Osteocyte (in vitro differentiated cells): ENCODE results near the gene MED13L. TPM values are rescaled to one million over a fixed set of nuclear protein-coding genes. Genes with fewer than 3 reads are reported as not detected.

ENCODE experiments used
- DNase-seq: peaks from one replicate; pipeline ENCODE4 v3.0.0; 2021; ENCODE audit warnings: mixed read lengths; ENCODE audit not compliant: unreplicated experiment; ENCODE audit errors: extremely low spot score
- H3K27ac Mint-ChIP-seq: one replicate; pipeline ENCODE4 v1.8.0; 2021; ENCODE audit warnings: mild to moderate bottlenecking, mixed read lengths; ENCODE audit not compliant: unreplicated experiment
- H3K27me3 Mint-ChIP-seq: one replicate; pipeline ENCODE4 v1.8.0; 2021; ENCODE audit warnings: mixed read lengths; ENCODE audit not compliant: unreplicated experiment
- H3K36me3 Mint-ChIP-seq: one replicate; pipeline ENCODE4 v1.8.0; 2021; ENCODE audit warnings: mixed read lengths; ENCODE audit not compliant: unreplicated experiment
- H3K4me1 Mint-ChIP-seq: one replicate; pipeline ENCODE4 v1.8.0; 2021; ENCODE audit warnings: mixed read lengths; ENCODE audit not compliant: unreplicated experiment
- H3K4me3 Mint-ChIP-seq: one replicate; pipeline ENCODE4 v1.8.0; 2021; ENCODE audit warnings: mild to moderate bottlenecking, moderate library complexity, mixed read lengths; ENCODE audit not compliant: unreplicated experiment
- H3K9me3 Mint-ChIP-seq: one replicate; pipeline ENCODE4 v1.8.0; 2021; ENCODE audit warnings: mixed read lengths; ENCODE audit not compliant: unreplicated experiment
- total RNA-seq: library from RNA; stranded (reverse); gene quantifications from 2 replicates; pipeline ENCODE4 v1.2.1, GENCODE V29; 2021
- TF ChIP-seq, protein P1 (sequence below): fragments of 200-600 bp; sonication (generic); IDR thresholded peaks from 2 replicates; pipeline ENCODE4 v1.5.0; 2021; ENCODE audit warnings: antibody characterized with exemption, mild to moderate bottlenecking, moderate library complexity

MED13L gene
- total RNA-seq, 1 donor from 2014 or later, result 229 TPM

DNA sequence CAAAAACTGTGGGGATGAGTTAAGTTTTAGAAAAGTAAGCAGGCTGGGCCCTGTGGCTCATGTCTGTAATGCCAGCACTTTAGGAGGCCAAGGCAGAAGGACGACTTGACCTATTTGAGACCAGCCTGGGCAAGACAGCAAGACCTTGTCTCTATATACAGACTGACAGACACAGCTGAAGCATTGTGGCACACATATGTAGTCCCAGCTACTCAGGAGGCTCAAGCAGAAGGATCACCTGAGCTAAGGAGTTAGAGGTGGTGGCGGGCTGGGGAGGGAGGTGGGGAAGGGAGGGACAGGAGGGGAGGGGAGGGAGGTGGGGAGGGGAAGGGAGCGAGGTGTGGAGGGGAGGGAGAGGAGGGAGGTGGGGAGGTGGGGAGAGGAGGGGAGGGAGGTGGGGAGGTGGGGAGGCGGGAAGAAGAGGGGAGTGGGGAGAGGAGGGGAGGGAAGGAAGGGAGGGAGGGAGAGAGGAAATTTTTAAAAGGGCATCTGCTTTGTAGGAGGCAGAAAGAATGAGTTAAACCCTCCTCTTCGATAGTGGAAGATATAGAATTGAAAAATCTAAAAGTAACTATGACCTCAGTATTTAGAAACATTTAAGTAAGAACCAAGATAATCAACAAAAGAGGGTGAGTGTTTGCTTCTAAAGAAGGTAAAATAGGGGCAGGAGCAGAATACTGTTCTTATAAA lies 30.9 kb downstream of the MED13L start:
- no peak for DNase-seq
- no peak overlapping the region for H3K4me3 Mint-ChIP-seq
- H3K9me3 Mint-ChIP-seq, result peaks cover 10% of the 10 kb centered on the region
- TF ChIP-seq, protein P1, sequence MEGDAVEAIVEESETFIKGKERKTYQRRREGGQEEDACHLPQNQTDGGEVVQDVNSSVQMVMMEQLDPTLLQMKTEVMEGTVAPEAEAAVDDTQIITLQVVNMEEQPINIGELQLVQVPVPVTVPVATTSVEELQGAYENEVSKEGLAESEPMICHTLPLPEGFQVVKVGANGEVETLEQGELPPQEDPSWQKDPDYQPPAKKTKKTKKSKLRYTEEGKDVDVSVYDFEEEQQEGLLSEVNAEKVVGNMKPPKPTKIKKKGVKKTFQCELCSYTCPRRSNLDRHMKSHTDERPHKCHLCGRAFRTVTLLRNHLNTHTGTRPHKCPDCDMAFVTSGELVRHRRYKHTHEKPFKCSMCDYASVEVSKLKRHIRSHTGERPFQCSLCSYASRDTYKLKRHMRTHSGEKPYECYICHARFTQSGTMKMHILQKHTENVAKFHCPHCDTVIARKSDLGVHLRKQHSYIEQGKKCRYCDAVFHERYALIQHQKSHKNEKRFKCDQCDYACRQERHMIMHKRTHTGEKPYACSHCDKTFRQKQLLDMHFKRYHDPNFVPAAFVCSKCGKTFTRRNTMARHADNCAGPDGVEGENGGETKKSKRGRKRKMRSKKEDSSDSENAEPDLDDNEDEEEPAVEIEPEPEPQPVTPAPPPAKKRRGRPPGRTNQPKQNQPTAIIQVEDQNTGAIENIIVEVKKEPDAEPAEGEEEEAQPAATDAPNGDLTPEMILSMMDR, result no peak
- H3K27me3 Mint-ChIP-seq, result no peaks in the 10 kb centered on the region
- H3K4me1 Mint-ChIP-seq, result peaks cover 56% of the 10 kb centered on the region
- H3K36me3 Mint-ChIP-seq, result peaks cover 16% of the 10 kb centered on the region
- H3K27ac Mint-ChIP-seq, result no peak overlapping the region

DNA sequence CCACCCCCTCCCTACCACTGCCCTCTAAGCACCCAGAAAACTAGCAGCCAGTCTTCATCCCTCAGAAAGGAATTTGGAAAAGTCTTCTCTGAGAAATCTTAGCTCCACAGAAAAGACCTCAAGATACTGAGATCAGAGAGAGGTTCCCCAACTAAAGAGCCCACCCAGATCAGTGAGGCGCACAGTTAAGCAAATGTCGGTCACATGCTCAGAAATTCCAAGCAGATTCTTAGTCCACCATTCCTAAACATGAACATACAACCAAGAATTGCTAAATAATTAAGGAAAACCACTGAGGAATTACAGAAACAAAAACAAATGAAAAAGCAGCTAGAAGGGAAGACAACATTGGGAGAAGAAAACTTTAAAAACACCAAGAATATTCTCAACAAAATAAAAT lies 32.3 kb downstream of the MED13L start:
- no peak for DNase-seq
- H3K9me3 Mint-ChIP-seq, result peaks cover 10% of the 10 kb centered on the region
- peaks cover 16% of the 10 kb centered on the region for H3K36me3 Mint-ChIP-seq
- H3K27ac Mint-ChIP-seq, result no peak overlapping the region
- H3K27me3 Mint-ChIP-seq, result no peaks in the 10 kb centered on the region
- H3K4me1 Mint-ChIP-seq, result peaks cover 65% of the 10 kb centered on the region
- H3K4me3 Mint-ChIP-seq, result no peak overlapping the region
- TF ChIP-seq, protein P1, result no peak

GRCh38 chr12:116244474-116245090 lies 32.9 kb downstream of the MED13L start:
- Mint-ChIP-seq H3K27ac (peak overlapping the region; percentile 15), H3K36me3 (peaks cover 12% of the 10 kb centered on the region), H3K4me1 (peaks cover 65% of the 10 kb centered on the region), H3K27me3 (no peaks in the 10 kb centered on the region), H3K4me3 (no peak overlapping the region), H3K9me3 (peaks cover 4% of the 10 kb centered on the region)
- DNase-seq, result no peak
- TF ChIP-seq, protein P1, result no peak

DNA sequence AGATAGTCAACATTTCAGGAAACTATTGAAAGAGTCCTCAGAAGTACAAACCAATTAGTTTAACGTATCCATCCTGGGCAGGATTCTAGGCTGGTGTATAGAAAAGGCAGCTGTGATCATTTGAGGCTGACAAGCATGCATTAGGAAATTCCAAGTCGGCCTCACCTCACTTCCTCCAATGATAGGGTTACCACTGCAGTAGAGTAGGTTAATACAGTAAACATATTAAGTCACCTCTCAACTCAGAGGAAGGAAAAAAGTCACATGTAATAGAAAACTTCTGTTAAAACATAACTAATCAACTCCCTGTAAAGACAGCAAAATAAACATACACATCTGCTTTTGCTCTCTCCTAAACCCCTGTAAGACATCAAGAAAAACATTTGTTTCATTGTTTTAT lies 33.5 kb downstream of the MED13L start:
- DNase-seq, result no peak

GRCh38 chr12:116242740-116243139 lies 34.8 kb downstream of the MED13L start:
- Mint-ChIP-seq H3K27me3 (no peaks in the 10 kb centered on the region), H3K4me1 (peaks cover 67% of the 10 kb centered on the region), H3K36me3 (peaks cover 7% of the 10 kb centered on the region), H3K27ac (no peak overlapping the region), H3K4me3 (no peak overlapping the region), H3K9me3 (no peaks in the 10 kb centered on the region)
- TF ChIP-seq, protein P1, result no peak
- DNase-seq, result no peak

More for the DNA sequence above, 33.5 kb downstream of the MED13L start:
- Mint-ChIP-seq H3K4me1 (peaks cover 65% of the 10 kb centered on the region), H3K9me3 (no peaks in the 10 kb centered on the region), H3K27ac (peak overlapping the region; percentile 15), H3K36me3 (peaks cover 10% of the 10 kb centered on the region), H3K27me3 (no peaks in the 10 kb centered on the region), H3K4me3 (no peak overlapping the region)
- TF ChIP-seq, protein P1, result no peak
